ENCODE results near the gene TTLL5. TPM values are rescaled to one million over a fixed set of nuclear protein-coding genes. Genes with fewer than 3 reads are reported as not detected.

Gene TTLL5
- total and polyA plus RNA-seq, 2 of the 4 experiments (the other 2 are of a cell fraction), result 11.9 to 16.7 TPM

DNA sequence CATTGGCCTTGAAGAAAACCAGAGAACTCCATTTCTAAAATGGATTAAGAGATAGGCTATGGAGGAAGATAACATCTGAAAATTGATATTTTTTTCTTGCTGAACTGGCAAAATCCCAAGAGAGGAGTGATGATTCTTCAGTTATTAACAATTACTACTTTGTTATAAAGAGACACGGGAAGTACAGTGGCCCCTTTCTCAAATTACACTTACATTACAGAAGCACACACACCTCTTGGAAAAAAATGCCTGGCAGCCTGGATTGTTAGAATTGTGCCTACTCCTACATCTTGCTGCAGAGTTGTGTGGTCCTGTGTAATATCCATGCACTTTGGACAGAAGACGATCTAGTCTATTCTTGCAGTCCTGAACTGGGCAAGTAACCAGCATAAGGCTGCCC, 249.0 kb downstream of the TTLL5 start:
- no peak overlapping the region for H2AK9ac ChIP-seq (replicated peaks; ENCODE audit: low read depth, low read length, poor library complexity)
- peaks cover 2% of the 10 kb centered on the region; the same call in 1 of the 2 replicates for H3K36me3 ChIP-seq (ENCODE audit: control insufficient read depth, insufficient read depth, low read length)
- intact Hi-C loops (cut with micrococcal nuclease), result no loop called here
- no peak overlapping the region for H2BK5ac ChIP-seq (ENCODE audit: low read depth, low read length, poor library complexity, severe bottlenecking)
- no peaks in the 10 kb centered on the region for H3K9me3 ChIP-seq (ENCODE audit: control insufficient read depth, insufficient read depth, low read length)
- no peak overlapping the region for H3K18ac ChIP-seq (ENCODE audit: low read depth, low read length)
- H2BK120ac ChIP-seq (ENCODE audit: low read depth, low read length), result no peak overlapping the region
- H3K9me1 ChIP-seq (ENCODE audit: insufficient read depth, low read length), result no peaks in the 10 kb centered on the region
- no CpG with 5 or more reads among the region's 2 CpGs for WGBS, 2 experiments (ENCODE audit: extremely low coverage in 2 of 2, insufficient read length in 1 of 2)
- dilution Hi-C loops (cut with HindIII; ENCODE audit: low sequenced_read_pairs, unreplicated experiment), result no loop called here
- no peak overlapping the region for H2BK15ac ChIP-seq (ENCODE audit: low read depth, low read length)
- no peak for TF ChIP-seq ELK1 (IDR thresholded peaks at IDR 0.05; ENCODE audit: borderline replicate concordance, low read depth, low read length)
- no peak for TF ChIP-seq RCOR1 (IDR thresholded peaks at IDR 0.05; ENCODE audit: insufficient replicate concordance, low read length)
- TF ChIP-seq MAFK (IDR thresholded peaks at IDR 0.05; ENCODE audit: low read depth, low read length), result peak; percentile 48
- no peaks in the 10 kb centered on the region for H4K20me1 ChIP-seq (ENCODE audit: insufficient read depth, low read length)
- no peak overlapping the region for H3K4me3 ChIP-seq (ENCODE audit: insufficient read depth, low read depth, low read length)
- H2BK20ac ChIP-seq (ENCODE audit: low read depth, low read length), result no peak overlapping the region
- no peak overlapping the region for H2AFZ ChIP-seq (replicated peaks; ENCODE audit: low read length, poor library complexity)
- no peak overlapping the region for H3K27ac ChIP-seq (ENCODE audit: insufficient read depth, low read length)
- H3K4me2 ChIP-seq (ENCODE audit: low read depth, low read length), result no peak overlapping the region
- H4K8ac ChIP-seq (ENCODE audit: low read depth in 2 of 2, low read length in 2 of 2), result no peak overlapping the region
- POLR2A ChIA-PET (ENCODE audit: unreplicated experiment), result no interaction called here
- no peak overlapping the region for H4K5ac ChIP-seq (ENCODE audit: low read depth, low read length)
- CTCF ChIA-PET, result no interaction called here
- no TSS peak for BruUV-seq (replicated peaks)
- no peak overlapping the region for H2AK5ac ChIP-seq (ENCODE audit: low read depth, low read length)
- peaks cover 2% of the 10 kb centered on the region; the same call in 1 of the 2 replicates for H3K4me1 ChIP-seq (ENCODE audit: control insufficient read depth, insufficient read depth, low read length)
- no peak overlapping the region for H3K4ac ChIP-seq (ENCODE audit: low read depth, low read length)
- H3K56ac ChIP-seq (ENCODE audit: extremely low read depth, insufficient read depth, low read length), result no peak overlapping the region
- no peak overlapping the region for H3K9ac ChIP-seq (ENCODE audit: low read depth, low read length)
- H4K91ac ChIP-seq (ENCODE audit: insufficient read depth, low read depth, low read length), result no peak overlapping the region
- in situ Hi-C loops (cut with MboI; ENCODE audit: low sequenced_read_pairs), result no loop called here
- DNase-seq, result no peak
- ATAC-seq (ENCODE audit: low read depth), result no peak
- H3K79me1 ChIP-seq (ENCODE audit: low read depth in 1 of 2, low read length in 2 of 2), result no peaks in the 10 kb centered on the region
- H3K23ac ChIP-seq (ENCODE audit: low read depth, low read length), result no peak overlapping the region
- no peaks in the 10 kb centered on the region for H3K27me3 ChIP-seq (ENCODE audit: control insufficient read depth, insufficient read depth, low read length)
- no peak overlapping the region for H3K14ac ChIP-seq (replicated peaks; ENCODE audit: low read depth, low read length)
